A673 (cell line): ENCODE measurements around the gene CBLC.

Experiments used
- EZH2 ChIP-seq: fragments of 200-600 bp; sonication (generic); IDR thresholded peaks from 2 replicates; pipeline ENCODE4 v1.6.1; 2017; ENCODE audit warnings: borderline replicate concordance, low read depth, mild to moderate bottlenecking, mixed read lengths, antibody characterized with exemption, low read length; ENCODE audit not compliant: poor library complexity, severe bottlenecking
- TF ChIP-seq, protein P1 (sequence below): fragments of 300-800, 200-600 bp; sonication (generic); conservative IDR thresholded peaks from 2 replicates; pipeline ENCODE4 v1.5.1; 2017; ENCODE audit warnings: low read depth, mild to moderate bottlenecking, antibody characterized with exemption, low read length, moderate library complexity, mixed read lengths

DNA sequence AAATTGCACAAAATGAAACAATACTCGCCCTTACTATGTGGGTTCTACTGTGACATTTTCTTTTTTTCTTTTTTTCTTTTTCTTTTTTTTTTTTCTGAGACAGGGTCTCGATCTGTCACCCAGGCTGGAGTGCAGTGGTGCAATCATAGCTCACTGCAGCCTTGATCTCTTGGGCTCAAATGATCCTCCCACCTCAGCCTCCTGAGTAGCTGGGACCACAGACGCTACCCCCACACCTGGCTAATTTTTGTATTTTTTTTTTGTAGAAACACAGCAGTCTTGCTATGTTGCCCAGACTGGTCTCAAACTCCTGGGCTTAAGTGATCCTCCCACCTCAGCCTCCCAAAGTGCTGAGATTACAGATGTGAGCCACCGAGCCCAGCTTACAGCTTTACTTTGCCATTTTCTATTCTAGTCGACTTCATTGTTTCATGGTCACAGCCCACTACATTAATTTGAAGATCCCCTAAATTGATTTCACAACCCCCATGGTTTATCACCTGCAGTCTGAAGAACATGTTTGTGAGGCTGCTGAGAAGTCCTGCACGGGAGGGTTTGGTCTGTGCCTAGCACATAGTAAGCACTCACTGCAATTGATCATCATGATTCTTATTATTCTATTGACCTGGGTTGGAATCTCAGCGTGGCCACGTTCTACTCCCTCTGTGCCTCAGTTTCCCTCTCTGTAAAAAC lies 25.4 kb upstream of the CBLC start:
- TF ChIP-seq, protein P1, sequence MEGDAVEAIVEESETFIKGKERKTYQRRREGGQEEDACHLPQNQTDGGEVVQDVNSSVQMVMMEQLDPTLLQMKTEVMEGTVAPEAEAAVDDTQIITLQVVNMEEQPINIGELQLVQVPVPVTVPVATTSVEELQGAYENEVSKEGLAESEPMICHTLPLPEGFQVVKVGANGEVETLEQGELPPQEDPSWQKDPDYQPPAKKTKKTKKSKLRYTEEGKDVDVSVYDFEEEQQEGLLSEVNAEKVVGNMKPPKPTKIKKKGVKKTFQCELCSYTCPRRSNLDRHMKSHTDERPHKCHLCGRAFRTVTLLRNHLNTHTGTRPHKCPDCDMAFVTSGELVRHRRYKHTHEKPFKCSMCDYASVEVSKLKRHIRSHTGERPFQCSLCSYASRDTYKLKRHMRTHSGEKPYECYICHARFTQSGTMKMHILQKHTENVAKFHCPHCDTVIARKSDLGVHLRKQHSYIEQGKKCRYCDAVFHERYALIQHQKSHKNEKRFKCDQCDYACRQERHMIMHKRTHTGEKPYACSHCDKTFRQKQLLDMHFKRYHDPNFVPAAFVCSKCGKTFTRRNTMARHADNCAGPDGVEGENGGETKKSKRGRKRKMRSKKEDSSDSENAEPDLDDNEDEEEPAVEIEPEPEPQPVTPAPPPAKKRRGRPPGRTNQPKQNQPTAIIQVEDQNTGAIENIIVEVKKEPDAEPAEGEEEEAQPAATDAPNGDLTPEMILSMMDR: no peak
- no peak for TF ChIP-seq EZH2
